GM19193 (cell line): Measurements from ENCODE around the gene CRTC1.

Experiments
- POLR2A ChIP-seq: IDR thresholded peaks from 4 replicates; pipeline ENCODE4 v1.6.1; 2011; ENCODE audit not compliant: insufficient read depth, insufficient read length; ENCODE audit errors: extremely low read depth

The CRTC1 gene

GRCh38 chr19:18671303-18672043 lies 12.0 kb upstream of the CRTC1 start:
- TF ChIP-seq POLR2A: no peak

- TF ChIP-seq POLR2A: no peak
These were observed 11.4 kb upstream of the CRTC1 start for GRCh38 chr19:18672044-18672451.

- no peak for TF ChIP-seq POLR2A
These were observed 10.7 kb upstream of the CRTC1 start for GRCh38 chr19:18672606-18673337.

GRCh38 chr19:18674616-18675015 lies 8.9 kb upstream of the CRTC1 start:
- TF ChIP-seq POLR2A: no peak

GRCh38 chr19:18675779-18676178 lies 7.7 kb upstream of the CRTC1 start:
- TF ChIP-seq POLR2A: no peak

- no peak for TF ChIP-seq POLR2A
These were observed 6.8 kb upstream of the CRTC1 start for GRCh38 chr19:18676692-18677091.

- TF ChIP-seq POLR2A: no peak
These were observed 6.3 kb upstream of the CRTC1 start for GRCh38 chr19:18677156-18677555.

GRCh38 chr19:18682807-18683108 lies 722 bp upstream of the CRTC1 start:
- no peak for TF ChIP-seq POLR2A

GRCh38 chr19:18683958-18684641 lies 620 bp downstream of the CRTC1 start:
- no peak for TF ChIP-seq POLR2A

GRCh38 chr19:18684642-18684993 lies 1.1 kb downstream of the CRTC1 start:
- no peak for TF ChIP-seq POLR2A

GRCh38 chr19:18685597-18686190 lies 2.2 kb downstream of the CRTC1 start:
- no peak for TF ChIP-seq POLR2A

GRCh38 chr19:18687740-18688465 lies 4.4 kb downstream of the CRTC1 start:
- TF ChIP-seq POLR2A: no peak

- no peak for TF ChIP-seq POLR2A
These were observed 12.5 kb downstream of the CRTC1 start for GRCh38 chr19:18696023-18696422.

GRCh38 chr19:18697680-18698079 lies 14.2 kb downstream of the CRTC1 start:
- no peak for TF ChIP-seq POLR2A
